ENCODE measurements around the gene TNFRSF4.
A peak's percentile ranks its signal among the peaks of the same experiment; 100 is the strongest.

Gene TNFRSF4

GRCh38 chr1:1232208-1232795 lies 18.3 kb upstream of the TNFRSF4 start, which contains the start of gene B3GALT6:
Gene B3GALT6, plus strand, starts transcription at chr1:1232237. Its CDS starts 42 bp downstream, at chr1:1232279.
- DNase-seq = no peak

- peak; percentile 94 to 98 (median 95) for DNase-seq
Measured at GRCh38 chr1:1231400-1232207, 17.7 kb upstream of the TNFRSF4 start, which contains the start of gene SDF4. Gene SDF4, minus strand, starts transcription at chr1:1232001. Its CDS starts 3,229 bp downstream, at chr1:1228772.

- peak in 1 of 5 donors; percentile 25 for DNase-seq
Measured at GRCh38 chr1:1230656-1231399, 16.9 kb upstream of the TNFRSF4 start.

GRCh38 chr1:1229770-1230169 lies 15.8 kb upstream of the TNFRSF4 start:
- no peak for DNase-seq

GRCh38 chr1:1228596-1229321 lies 14.8 kb upstream of the TNFRSF4 start:
- DNase-seq = no peak

GRCh38 chr1:1228187-1228586 lies 14.2 kb upstream of the TNFRSF4 start:
- DNase-seq = no peak

- no peak for DNase-seq
Measured at GRCh38 chr1:1227386-1227785, 13.4 kb upstream of the TNFRSF4 start.

GRCh38 chr1:1226566-1227362 lies 12.8 kb upstream of the TNFRSF4 start:
- DNase-seq = no peak

- no peak for DNase-seq
Measured at GRCh38 chr1:1225913-1226312, 12.0 kb upstream of the TNFRSF4 start.

GRCh38 chr1:1225238-1225845 lies 11.4 kb upstream of the TNFRSF4 start:
- no peak for DNase-seq

- DNase-seq = no peak
Measured at GRCh38 chr1:1223891-1224290, 9.9 kb upstream of the TNFRSF4 start.

GRCh38 chr1:1223321-1223720 lies 9.4 kb upstream of the TNFRSF4 start:
- no peak for DNase-seq

- DNase-seq = no peak
Measured at GRCh38 chr1:1222575-1223225, 8.7 kb upstream of the TNFRSF4 start.

GRCh38 chr1:1221887-1222574 lies 8.1 kb upstream of the TNFRSF4 start:
- no peak for DNase-seq

- no peak for DNase-seq
Measured at GRCh38 chr1:1220197-1220596, 6.2 kb upstream of the TNFRSF4 start.

- peak in 4 of 5 donors; percentile 48 to 85 (median 54) for DNase-seq
Measured at GRCh38 chr1:1219341-1219740, 5.4 kb upstream of the TNFRSF4 start.

- no peak for DNase-seq
Measured at GRCh38 chr1:1218524-1219200, 4.7 kb upstream of the TNFRSF4 start.

GRCh38 chr1:1217621-1218523 lies 3.9 kb upstream of the TNFRSF4 start:
- peak in 1 of 5 donors; percentile 34 for DNase-seq

Measured in T-helper 1 cell (primary cell).